ENCODE measurements around the gene RPL37.
A peak's percentile ranks its signal among the peaks of the same experiment; 100 is the strongest.
"Not testable (repeated sequence)": the region's sequence is repeated elsewhere in the genome, so short reads cannot be mapped to it uniquely, and the experiment has no call there.

Gene RPL37

DNA sequence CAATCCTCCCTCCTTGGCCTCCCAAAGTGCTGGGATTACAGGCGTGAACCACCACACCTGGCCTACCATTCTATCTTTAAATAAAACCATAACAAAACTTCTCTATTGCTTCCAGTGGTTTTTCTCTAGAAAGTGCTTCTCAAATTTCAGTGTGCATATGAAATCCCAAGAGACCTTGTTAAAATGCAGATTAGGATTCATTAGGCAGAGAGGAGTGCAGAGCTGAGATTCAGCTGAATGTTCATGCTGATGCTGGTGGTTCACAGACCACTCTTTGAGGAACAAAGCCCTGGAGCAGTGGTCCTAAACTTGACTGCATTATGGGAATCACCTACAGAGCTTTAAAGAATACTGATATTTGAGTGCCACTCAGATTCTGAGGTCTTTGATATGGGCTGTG lies 34.4 kb upstream of the RPL37 start:
- no peak overlapping the region for H3K4me3 ChIP-seq (ENCODE audit: low read length in 2 of 2)
- H3K9me3 ChIP-seq (ENCODE audit: control insufficient read depth in 2 of 2, low read length in 2 of 2) = no peaks in the 10 kb centered on the region
- no peak overlapping the region for H3K9ac ChIP-seq (ENCODE audit: low read depth in 1 of 2, low read length in 2 of 2)
- H3K36me3 ChIP-seq (ENCODE audit: control insufficient read depth in 2 of 2, insufficient read depth in 2 of 2, low read length in 2 of 2) = no peaks in the 10 kb centered on the region
- H3K27me3 ChIP-seq (ENCODE audit: control insufficient read depth in 2 of 2, insufficient read depth in 2 of 2, low read length in 2 of 2) = no peaks in the 10 kb centered on the region
- no peaks in the 10 kb centered on the region for H3K4me1 ChIP-seq (ENCODE audit: control insufficient read depth in 2 of 2, insufficient read depth in 2 of 2, low read length in 2 of 2)
- no peak overlapping the region for H3K27ac ChIP-seq (ENCODE audit: low read depth in 2 of 2, low read length in 2 of 2)

GRCh38 chr5:40866844-40867243 lies 31.8 kb upstream of the RPL37 start:
- H3K27ac ChIP-seq (ENCODE audit: low read depth in 2 of 2, low read length in 2 of 2) = no peak overlapping the region
- H3K9me3 ChIP-seq (ENCODE audit: control insufficient read depth in 2 of 2, low read length in 2 of 2) = no peaks in the 10 kb centered on the region
- H3K9ac ChIP-seq (ENCODE audit: low read depth in 1 of 2, low read length in 2 of 2) = no peak overlapping the region
- no peak overlapping the region for H3K4me3 ChIP-seq (ENCODE audit: low read length in 2 of 2)
- H3K36me3 ChIP-seq (ENCODE audit: control insufficient read depth in 2 of 2, insufficient read depth in 2 of 2, low read length in 2 of 2) = no peaks in the 10 kb centered on the region
- H3K27me3 ChIP-seq (ENCODE audit: control insufficient read depth in 2 of 2, insufficient read depth in 2 of 2, low read length in 2 of 2) = no peaks in the 10 kb centered on the region
- H3K4me1 ChIP-seq (ENCODE audit: control insufficient read depth in 2 of 2, insufficient read depth in 2 of 2, low read length in 2 of 2) = no peaks in the 10 kb centered on the region

GRCh38 chr5:40865004-40865403 lies 30.0 kb upstream of the RPL37 start:
- H3K36me3 ChIP-seq (ENCODE audit: control insufficient read depth in 2 of 2, insufficient read depth in 2 of 2, low read length in 2 of 2); H3K9me3 ChIP-seq (ENCODE audit: control insufficient read depth in 2 of 2, low read length in 2 of 2); H3K9ac ChIP-seq (ENCODE audit: low read depth in 1 of 2, low read length in 2 of 2); H3K4me1 ChIP-seq (ENCODE audit: control insufficient read depth in 2 of 2, insufficient read depth in 2 of 2, low read length in 2 of 2); H3K27me3 ChIP-seq (ENCODE audit: control insufficient read depth in 2 of 2, insufficient read depth in 2 of 2, low read length in 2 of 2); H3K27ac ChIP-seq (ENCODE audit: low read depth in 2 of 2, low read length in 2 of 2); H3K4me3 ChIP-seq (ENCODE audit: low read length in 2 of 2): not testable (repeated sequence)

DNA sequence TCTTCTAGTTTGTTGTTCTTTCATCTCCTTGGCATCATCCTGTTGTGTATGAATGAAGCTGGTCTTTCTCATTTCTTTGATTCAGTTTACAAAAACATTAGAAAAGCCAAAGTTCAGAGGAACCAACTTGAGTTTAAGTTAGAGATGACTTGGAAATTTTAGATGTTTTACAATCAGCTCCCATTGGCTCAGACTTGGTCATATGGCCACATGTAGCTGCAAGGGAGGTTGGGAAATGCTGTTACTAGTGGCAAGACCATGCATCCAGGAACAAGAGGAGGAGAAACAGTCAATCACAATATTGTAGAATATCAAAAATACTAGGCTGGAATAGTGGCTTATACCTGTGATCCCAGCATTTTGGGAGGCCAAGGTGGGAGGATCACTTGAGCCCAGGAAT lies 25.7 kb upstream of the RPL37 start:
- Histone ChIP-seq H3K9ac (ENCODE audit: low read depth in 1 of 2, low read length in 2 of 2) (no peak overlapping the region), H3K4me1 (ENCODE audit: control insufficient read depth in 2 of 2, insufficient read depth in 2 of 2, low read length in 2 of 2) (no peaks in the 10 kb centered on the region), H3K27me3 (ENCODE audit: control insufficient read depth in 2 of 2, insufficient read depth in 2 of 2, low read length in 2 of 2) (no peaks in the 10 kb centered on the region), H3K36me3 (ENCODE audit: control insufficient read depth in 2 of 2, insufficient read depth in 2 of 2, low read length in 2 of 2) (no peaks in the 10 kb centered on the region), H3K9me3 (ENCODE audit: control insufficient read depth in 2 of 2, low read length in 2 of 2) (no peaks in the 10 kb centered on the region), H3K27ac (ENCODE audit: low read depth in 2 of 2, low read length in 2 of 2) (no peak overlapping the region), H3K4me3 (ENCODE audit: low read length in 2 of 2) (no peak overlapping the region)

GRCh38 chr5:40853632-40854192 lies 18.7 kb upstream of the RPL37 start:
- no peaks in the 10 kb centered on the region for H3K36me3 ChIP-seq (ENCODE audit: control insufficient read depth in 2 of 2, insufficient read depth in 2 of 2, low read length in 2 of 2)
- H3K9me3 ChIP-seq (ENCODE audit: control insufficient read depth in 2 of 2, low read length in 2 of 2) = no peaks in the 10 kb centered on the region
- H3K27me3 ChIP-seq (ENCODE audit: control insufficient read depth in 2 of 2, insufficient read depth in 2 of 2, low read length in 2 of 2) = no peaks in the 10 kb centered on the region
- no peaks in the 10 kb centered on the region for H3K4me1 ChIP-seq (ENCODE audit: control insufficient read depth in 2 of 2, insufficient read depth in 2 of 2, low read length in 2 of 2)
- no peak overlapping the region for H3K4me3 ChIP-seq (ENCODE audit: low read length in 2 of 2)
- no peak overlapping the region for H3K9ac ChIP-seq (ENCODE audit: low read depth in 1 of 2, low read length in 2 of 2)
- H3K27ac ChIP-seq (ENCODE audit: low read depth in 2 of 2, low read length in 2 of 2) = no peak overlapping the region

- Histone ChIP-seq H3K36me3 (ENCODE audit: control insufficient read depth in 2 of 2, insufficient read depth in 2 of 2, low read length in 2 of 2) (no peaks in the 10 kb centered on the region), H3K9me3 (ENCODE audit: control insufficient read depth in 2 of 2, low read length in 2 of 2) (no peaks in the 10 kb centered on the region), H3K27me3 (ENCODE audit: control insufficient read depth in 2 of 2, insufficient read depth in 2 of 2, low read length in 2 of 2) (no peaks in the 10 kb centered on the region), H3K4me1 (ENCODE audit: control insufficient read depth in 2 of 2, insufficient read depth in 2 of 2, low read length in 2 of 2) (no peaks in the 10 kb centered on the region), H3K4me3 (ENCODE audit: low read length in 2 of 2) (no peak overlapping the region), H3K9ac (ENCODE audit: low read depth in 1 of 2, low read length in 2 of 2) (no peak overlapping the region), H3K27ac (ENCODE audit: low read depth in 2 of 2, low read length in 2 of 2) (no peak overlapping the region)
These were observed 12.5 kb upstream of the RPL37 start for GRCh38 chr5:40847525-40847924.

DNA sequence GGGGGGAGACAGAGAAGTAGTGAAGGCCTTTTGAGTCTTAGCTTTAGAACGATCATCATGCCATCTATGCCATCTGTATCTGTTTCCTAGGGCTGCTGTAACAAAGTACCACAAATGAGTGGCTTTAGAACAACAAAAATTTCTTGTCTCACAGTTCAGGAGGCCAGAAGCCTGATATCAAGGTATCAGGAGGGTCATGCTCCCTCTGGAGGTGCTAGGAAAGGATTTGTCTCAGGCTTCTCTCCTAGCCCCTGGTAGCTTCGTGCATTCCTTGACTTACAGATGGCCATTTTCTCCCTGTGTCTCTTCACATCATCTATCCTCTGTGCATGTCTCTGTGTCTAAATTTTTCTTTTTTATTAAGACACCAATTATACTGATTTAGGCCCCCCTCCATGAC lies 11.3 kb upstream of the RPL37 start:
- Histone ChIP-seq H3K36me3 (ENCODE audit: control insufficient read depth in 2 of 2, insufficient read depth in 2 of 2, low read length in 2 of 2) (no peaks in the 10 kb centered on the region), H3K27ac (ENCODE audit: low read depth in 2 of 2, low read length in 2 of 2) (no peak overlapping the region), H3K27me3 (ENCODE audit: control insufficient read depth in 2 of 2, insufficient read depth in 2 of 2, low read length in 2 of 2) (no peaks in the 10 kb centered on the region), H3K9me3 (ENCODE audit: control insufficient read depth in 2 of 2, low read length in 2 of 2) (no peaks in the 10 kb centered on the region), H3K9ac (ENCODE audit: low read depth in 1 of 2, low read length in 2 of 2) (no peak overlapping the region), H3K4me3 (ENCODE audit: low read length in 2 of 2) (no peak overlapping the region), H3K4me1 (ENCODE audit: control insufficient read depth in 2 of 2, insufficient read depth in 2 of 2, low read length in 2 of 2) (no peaks in the 10 kb centered on the region)

- Histone ChIP-seq H3K4me3 (ENCODE audit: low read length in 2 of 2) (no peak overlapping the region), H3K9ac (ENCODE audit: low read depth in 1 of 2, low read length in 2 of 2) (no peak overlapping the region), H3K4me1 (ENCODE audit: control insufficient read depth in 2 of 2, insufficient read depth in 2 of 2, low read length in 2 of 2) (no peaks in the 10 kb centered on the region), H3K27ac (ENCODE audit: low read depth in 2 of 2, low read length in 2 of 2) (no peak overlapping the region), H3K9me3 (ENCODE audit: control insufficient read depth in 2 of 2, low read length in 2 of 2) (no peaks in the 10 kb centered on the region), H3K36me3 (ENCODE audit: control insufficient read depth in 2 of 2, insufficient read depth in 2 of 2, low read length in 2 of 2) (no peaks in the 10 kb centered on the region), H3K27me3 (ENCODE audit: control insufficient read depth in 2 of 2, insufficient read depth in 2 of 2, low read length in 2 of 2) (no peaks in the 10 kb centered on the region)
These were observed 9.5 kb upstream of the RPL37 start for GRCh38 chr5:40844565-40844964.

GRCh38 chr5:40842351-40842750 lies 7.3 kb upstream of the RPL37 start:
- no peaks in the 10 kb centered on the region for H3K4me1 ChIP-seq (ENCODE audit: control insufficient read depth in 2 of 2, insufficient read depth in 2 of 2, low read length in 2 of 2)
- no peaks in the 10 kb centered on the region for H3K27me3 ChIP-seq (ENCODE audit: control insufficient read depth in 2 of 2, insufficient read depth in 2 of 2, low read length in 2 of 2)
- H3K9ac ChIP-seq (ENCODE audit: low read depth in 1 of 2, low read length in 2 of 2) = no peak overlapping the region
- peak overlapping the region; percentile 40 to 74 for H3K4me3 ChIP-seq (ENCODE audit: low read length in 2 of 2)
- no peaks in the 10 kb centered on the region for H3K36me3 ChIP-seq (ENCODE audit: control insufficient read depth in 2 of 2, insufficient read depth in 2 of 2, low read length in 2 of 2)
- H3K27ac ChIP-seq (ENCODE audit: low read depth in 2 of 2, low read length in 2 of 2) = no peak overlapping the region
- no peaks in the 10 kb centered on the region for H3K9me3 ChIP-seq (ENCODE audit: control insufficient read depth in 2 of 2, low read length in 2 of 2)

DNA sequence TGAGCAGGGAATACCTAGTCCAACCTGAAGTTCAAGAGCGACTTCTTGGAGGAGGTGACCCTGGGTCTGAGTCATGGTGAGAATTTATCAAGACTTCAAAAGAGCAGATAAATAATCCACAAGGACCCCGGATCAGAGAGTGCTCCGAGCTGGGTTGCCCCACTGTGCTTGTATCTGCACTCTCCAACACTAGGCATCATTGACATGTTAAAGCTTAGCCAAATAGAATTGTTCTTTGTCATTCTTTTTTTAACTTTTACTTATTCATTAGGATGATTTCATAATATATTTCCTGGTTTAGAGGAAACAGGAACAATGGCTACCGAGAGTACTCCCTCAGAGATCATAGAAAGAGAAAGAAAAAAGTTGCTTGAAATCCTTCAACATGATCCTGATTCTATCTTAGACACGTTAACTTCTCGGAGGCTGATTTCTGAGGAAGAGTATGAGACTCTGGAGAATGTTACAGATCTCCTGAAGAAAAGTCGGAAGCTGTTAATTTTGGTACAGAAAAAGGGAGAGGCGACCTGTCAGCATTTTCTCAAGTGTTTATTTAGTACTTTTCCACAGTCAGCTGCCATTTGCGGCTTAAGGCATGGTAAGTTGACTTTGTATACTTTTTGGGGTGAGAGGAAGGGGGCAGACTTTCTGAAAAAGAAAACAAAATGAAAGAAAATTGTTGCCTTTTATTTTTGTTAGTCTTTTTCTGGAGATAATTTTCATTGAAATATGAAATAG lies 6.2 kb upstream of the RPL37 start, which contains the start of gene CARD6:
Gene CARD6, plus strand, starts transcription at position 300 of the 738 bp plus-strand sequence. Its CDS starts 16 bp downstream, at position 316.
- Histone ChIP-seq H3K27ac (ENCODE audit: low read depth in 2 of 2, low read length in 2 of 2) (peak within 1 kb of the TSS; percentile 60 to 70), H3K9ac (ENCODE audit: low read depth in 1 of 2, low read length in 2 of 2) (peak within 1 kb of the TSS; percentile 34 to 70)

More for the DNA sequence above, 6.2 kb upstream of the RPL37 start, which contains the start of gene CARD6:
- H3K9me3 ChIP-seq (ENCODE audit: control insufficient read depth in 2 of 2, low read length in 2 of 2) = no peaks in the 10 kb centered on the region
- peak within 1 kb of the TSS; percentile 40 to 74 for H3K4me3 ChIP-seq (ENCODE audit: low read length in 2 of 2)
- no peaks in the 10 kb centered on the region for H3K4me1 ChIP-seq (ENCODE audit: control insufficient read depth in 2 of 2, insufficient read depth in 2 of 2, low read length in 2 of 2)
- no peaks in the 10 kb centered on the region for H3K36me3 ChIP-seq (ENCODE audit: control insufficient read depth in 2 of 2, insufficient read depth in 2 of 2, low read length in 2 of 2)
- no peaks in the 10 kb centered on the region for H3K27me3 ChIP-seq (ENCODE audit: control insufficient read depth in 2 of 2, insufficient read depth in 2 of 2, low read length in 2 of 2)
